ENCODE results near the gene HAUS8.

Gene HAUS8

GRCh38 chr19:17001603-17002183, 73.6 kb downstream of the HAUS8 start:
- no peaks in the 10 kb centered on the region for H3K9me3 ChIP-seq (ENCODE audit: severe bottlenecking)
- H3K36me3 ChIP-seq (ENCODE audit: low read depth) = no peaks in the 10 kb centered on the region
- ATAC-seq (ENCODE audit: low read depth) = no peak
- DNase-seq (ENCODE audit: low spot score) = no peak
- no peaks in the 10 kb centered on the region for H3K4me1 ChIP-seq (ENCODE audit: insufficient read depth, poor library complexity, severe bottlenecking)
- no peaks in the 10 kb centered on the region for H3K27me3 ChIP-seq (ENCODE audit: insufficient read depth, poor library complexity, severe bottlenecking)
- no peak overlapping the region for H3K4me3 ChIP-seq (ENCODE audit: severe bottlenecking)
- H3K27ac ChIP-seq (ENCODE audit: poor library complexity, severe bottlenecking) = no peak overlapping the region
- no peak for TF ChIP-seq CTCF (IDR thresholded peaks at IDR 0.05; ENCODE audit: poor library complexity, severe bottlenecking)
